Stomach smooth muscle (tissue), 2 donors: Measurements from ENCODE around the gene EGFL7.

Source experiments
- H3K27ac ChIP-seq: one replicate; pipeline ENCODE4 v1.7.0; 2013; ENCODE audit warnings: mild to moderate bottlenecking, low read length, inconsistent platforms
- H3K27me3 ChIP-seq, 2 donors: one replicate each; pipeline ENCODE4 v1.7.0; 2013; ENCODE audit warnings: low read length in 2 of 2; ENCODE audit not compliant: insufficient read depth in 2 of 2, control insufficient read depth in 1 of 2
- H3K36me3 ChIP-seq, 2 donors: one replicate each; pipeline ENCODE4 v1.7.0; 2013; ENCODE audit warnings: low read length in 2 of 2; ENCODE audit not compliant: control insufficient read depth in 2 of 2, insufficient read depth in 2 of 2
- H3K4me1 ChIP-seq: one replicate; pipeline ENCODE4 v1.7.0; 2013; ENCODE audit warnings: low read length; ENCODE audit not compliant: control insufficient read depth, insufficient read depth
- H3K4me3 ChIP-seq, 2 donors: one replicate each; pipeline ENCODE4 v1.7.0; 2013; ENCODE audit warnings: low read length in 2 of 2
- H3K9ac ChIP-seq, 2 donors: one replicate each; pipeline ENCODE4 v1.7.0; 2013; ENCODE audit warnings: low read length in 2 of 2, mild to moderate bottlenecking in 1 of 2
- H3K9me3 ChIP-seq, 2 donors: one replicate each; pipeline ENCODE4 v1.7.0; 2013; ENCODE audit warnings: low read length in 2 of 2; ENCODE audit not compliant: control insufficient read depth in 2 of 2
- donor health status: healthy.
- donor health status: Pancreatic carcinoma.

The EGFL7 gene

GRCh38 chr9:136664000-136664915, 1.5 kb downstream of the EGFL7 start:
- H3K27me3 ChIP-seq, result peaks cover 16 to 27% of the 10 kb centered on the region in 2 donors
- H3K27ac ChIP-seq, result peak overlapping the region; percentile 41
- peak overlapping the region in 1 of 2 donors; percentile 20 for H3K9ac ChIP-seq
- peak overlapping the region in 1 of 2 donors; percentile 58 for H3K4me3 ChIP-seq
- H3K36me3 ChIP-seq, result no peaks in the 10 kb centered on the region
- no peaks in the 10 kb centered on the region for H3K9me3 ChIP-seq
- peaks cover 6% of the 10 kb centered on the region for H3K4me1 ChIP-seq

DNA sequence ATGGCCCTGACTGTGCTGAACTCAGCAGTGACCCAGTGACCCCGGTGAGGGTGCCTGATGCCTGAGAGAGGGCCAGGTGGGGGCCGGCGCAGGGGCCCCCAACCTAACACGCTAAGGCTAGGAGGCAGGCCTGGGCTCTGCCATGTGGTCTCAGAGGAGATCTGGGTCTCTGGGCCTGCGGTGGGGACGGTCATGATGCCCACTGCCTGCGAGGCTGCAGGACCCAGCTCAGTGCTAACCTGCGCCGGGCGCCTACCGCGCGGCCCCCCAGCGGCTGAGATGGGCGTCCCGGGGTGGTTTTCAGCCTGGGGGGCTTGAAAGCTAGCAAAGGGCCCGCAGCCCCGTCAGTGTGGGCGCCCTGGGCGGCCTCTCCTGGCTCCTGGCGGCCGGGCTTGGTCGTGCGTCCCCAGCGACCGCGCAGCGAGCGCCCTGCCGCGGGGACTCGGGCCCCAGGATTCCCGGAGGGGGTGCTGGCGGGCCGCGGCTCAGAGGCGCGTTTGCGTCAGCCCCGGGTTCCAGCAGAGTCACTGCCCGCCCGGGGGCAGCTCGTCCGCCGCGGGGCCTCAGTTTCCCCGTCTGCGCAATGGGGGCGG, 2.5 kb downstream of the EGFL7 start:
- Histone ChIP-seq H3K27ac (no peak overlapping the region), H3K36me3 (no peaks in the 10 kb centered on the region), H3K9me3 (no peaks in the 10 kb centered on the region), H3K27me3 (peaks cover 13 to 31% of the 10 kb centered on the region in 2 donors), H3K9ac (peak overlapping the region in 1 of 2 donors; percentile 20), H3K4me1 (peaks cover 6% of the 10 kb centered on the region), H3K4me3 (peak overlapping the region in 1 of 2 donors; percentile 58)

DNA sequence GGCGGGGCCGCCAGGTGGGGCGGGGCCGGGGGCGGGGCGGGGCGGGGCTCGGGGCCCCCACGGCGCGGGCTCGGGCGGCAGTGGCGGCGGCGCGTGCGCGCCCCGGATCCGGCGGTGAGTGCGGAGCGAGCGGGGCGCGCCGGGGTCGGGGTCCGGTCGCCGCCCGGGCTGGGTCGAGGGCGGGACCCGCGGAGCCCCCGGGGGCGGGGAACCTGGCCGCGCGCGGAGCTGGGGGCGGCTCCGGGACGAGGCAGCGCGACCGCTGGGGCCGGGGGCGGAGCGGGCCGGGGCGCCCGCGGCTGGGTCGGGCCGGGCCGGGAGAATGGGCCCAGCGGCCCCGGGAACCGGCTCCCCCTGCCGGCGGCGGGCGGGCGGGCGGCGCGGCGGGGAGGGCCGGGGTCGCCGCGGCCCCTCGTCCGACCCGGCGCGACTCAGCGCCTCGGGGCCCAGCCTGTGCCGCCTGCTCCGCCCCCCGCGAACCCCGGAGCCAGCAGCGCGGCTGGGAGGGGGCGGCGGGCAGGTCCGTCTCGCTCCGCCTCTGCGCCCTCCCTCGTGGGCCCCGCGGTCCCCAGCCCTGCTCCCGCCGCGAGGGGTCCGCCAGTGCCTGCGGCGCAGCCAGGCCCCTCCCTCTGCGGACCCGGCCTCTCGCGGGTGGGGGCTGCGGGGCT, 3.1 kb downstream of the EGFL7 start:
- no peak overlapping the region for H3K4me3 ChIP-seq
- peaks cover 13 to 34% of the 10 kb centered on the region in 2 donors for H3K27me3 ChIP-seq
- no peaks in the 10 kb centered on the region for H3K36me3 ChIP-seq
- no peaks in the 10 kb centered on the region for H3K9me3 ChIP-seq
- H3K27ac ChIP-seq, result no peak overlapping the region
- H3K4me1 ChIP-seq, result peaks cover 6% of the 10 kb centered on the region
- no peak overlapping the region for H3K9ac ChIP-seq

- Histone ChIP-seq H3K27me3 (peaks cover 13 to 31% of the 10 kb centered on the region in 2 donors), H3K4me1 (peaks cover 6% of the 10 kb centered on the region), H3K9me3 (no peaks in the 10 kb centered on the region), H3K4me3 (peak overlapping the region in 1 of 2 donors; percentile 49), H3K9ac (no peak overlapping the region), H3K27ac (no peak overlapping the region), H3K36me3 (no peaks in the 10 kb centered on the region)
Observed at GRCh38 chr9:136666372-136667213, 3.9 kb downstream of the EGFL7 start.

GRCh38 chr9:136667214-136667939, 4.7 kb downstream of the EGFL7 start:
- Histone ChIP-seq H3K4me3 (peak overlapping the region in 1 of 2 donors; percentile 49), H3K4me1 (peaks cover 6% of the 10 kb centered on the region), H3K36me3 (no peaks in the 10 kb centered on the region), H3K27ac (no peak overlapping the region), H3K9me3 (no peaks in the 10 kb centered on the region), H3K9ac (no peak overlapping the region), H3K27me3 (peaks cover 13 to 31% of the 10 kb centered on the region in 2 donors)

GRCh38 chr9:136667940-136668760, 5.4 kb downstream of the EGFL7 start:
- Histone ChIP-seq H3K36me3 (no peaks in the 10 kb centered on the region), H3K27me3 (peaks cover 13 to 28% of the 10 kb centered on the region in 2 donors), H3K4me1 (peaks cover 6% of the 10 kb centered on the region), H3K4me3 (peak overlapping the region in 1 of 2 donors; percentile 49), H3K27ac (no peak overlapping the region), H3K9me3 (no peaks in the 10 kb centered on the region), H3K9ac (no peak overlapping the region)

- H3K4me3 ChIP-seq, result peak overlapping the region in 1 of 2 donors; percentile 29
- no peaks in the 10 kb centered on the region for H3K9me3 ChIP-seq
- peaks cover 0 to under 1% of the 10 kb centered on the region in 2 donors for H3K36me3 ChIP-seq
- peaks cover 9 to 26% of the 10 kb centered on the region in 2 donors for H3K27me3 ChIP-seq
- peaks cover 6% of the 10 kb centered on the region for H3K4me1 ChIP-seq
- no peak overlapping the region for H3K9ac ChIP-seq
- H3K27ac ChIP-seq, result no peak overlapping the region
Observed at GRCh38 chr9:136668983-136669790, 6.5 kb downstream of the EGFL7 start.

- Histone ChIP-seq H3K36me3 (peaks cover 0 to 5% of the 10 kb centered on the region in 2 donors), H3K9ac (no peak overlapping the region), H3K4me1 (peaks cover 6% of the 10 kb centered on the region), H3K27ac (no peak overlapping the region), H3K9me3 (no peaks in the 10 kb centered on the region), H3K27me3 (peaks cover 4 to 19% of the 10 kb centered on the region in 2 donors), H3K4me3 (peak overlapping the region in 1 of 2 donors; percentile 29)
Observed at GRCh38 chr9:136669791-136670464, 7.2 kb downstream of the EGFL7 start.
